Measurements from ENCODE around the gene ATPAF2. TPM values are rescaled to one million over a fixed set of nuclear protein-coding genes. Genes with fewer than 3 reads are reported as not detected.

The ATPAF2 gene
- total RNA-seq, 1 experiment from 2014 or later, result 46.1 TPM

DNA sequence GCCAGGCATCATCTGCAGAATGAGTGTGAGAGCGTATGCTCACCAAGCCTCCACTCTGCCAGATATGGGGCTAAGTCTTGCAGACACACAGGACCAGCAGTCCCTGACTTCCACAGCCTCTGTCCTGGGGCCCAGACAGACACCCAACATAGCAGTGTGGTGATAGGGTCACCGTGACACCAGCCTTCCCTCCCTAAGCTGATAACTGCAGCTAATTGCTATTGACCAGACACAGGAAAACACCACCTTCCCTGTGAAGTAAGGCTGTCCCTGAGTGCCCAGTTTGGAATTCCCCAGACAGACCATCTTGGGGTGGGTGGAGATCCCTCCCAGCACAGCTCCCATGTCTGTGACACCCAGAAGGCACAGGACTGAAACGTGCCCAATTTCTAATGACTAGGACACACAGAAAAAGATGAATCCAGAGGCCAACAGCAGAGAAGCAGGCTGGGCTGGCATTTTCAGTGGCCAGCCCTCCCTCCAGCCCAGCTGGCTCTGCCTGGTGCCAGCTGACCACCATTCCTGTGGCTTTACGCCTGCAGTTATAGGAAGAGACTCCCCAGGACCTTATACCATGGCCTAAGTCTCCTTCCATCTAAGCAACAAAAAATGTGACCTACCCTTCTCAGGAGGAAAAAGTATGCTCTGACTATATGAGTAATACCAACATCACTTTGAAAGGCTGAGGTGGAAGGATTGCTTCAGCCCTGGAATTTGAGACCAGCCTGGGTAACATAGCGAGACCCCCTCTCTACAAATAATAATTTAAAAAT is 30.3 kb downstream of the ATPAF2 start:
- H3K36me3 ChIP-seq (ENCODE audit: control insufficient read depth in 1 of 2, insufficient read depth in 2 of 2, low read length in 2 of 2), result no peaks in the 10 kb centered on the region
- no peak overlapping the region for H3K4me2 ChIP-seq (ENCODE audit: low read length)
- no peak overlapping the region for H3K4me3 ChIP-seq (replicated peaks in 1 of 2; ENCODE audit: low read depth in 1 of 2, low read length in 2 of 2)
- H3K9ac ChIP-seq (ENCODE audit: low read length), result no peak overlapping the region
- no peak for TF ChIP-seq POLR2A (IDR thresholded peaks at IDR 0.05; ENCODE audit: borderline replicate concordance, extremely low read depth, insufficient read depth, insufficient read length)
- TF ChIP-seq CEBPB (IDR thresholded peaks at IDR 0.05; ENCODE audit: low read depth), result no peak
- TF ChIP-seq RAD21 (IDR thresholded peaks at IDR 0.05; ENCODE audit: low read depth), result no peak
- no peak for TF ChIP-seq YY1 (IDR thresholded peaks at IDR 0.05; ENCODE audit: extremely low read depth, insufficient replicate concordance, low read depth, low read length)
- TF ChIP-seq TCF7L2 (IDR thresholded peaks at IDR 0.05; ENCODE audit: borderline replicate concordance, extremely low read depth, insufficient read depth, insufficient read length), result no peak
- no peak for TF ChIP-seq EGR1 (IDR thresholded peaks at IDR 0.05; ENCODE audit: low read depth)
- TF ChIP-seq, protein P1, sequence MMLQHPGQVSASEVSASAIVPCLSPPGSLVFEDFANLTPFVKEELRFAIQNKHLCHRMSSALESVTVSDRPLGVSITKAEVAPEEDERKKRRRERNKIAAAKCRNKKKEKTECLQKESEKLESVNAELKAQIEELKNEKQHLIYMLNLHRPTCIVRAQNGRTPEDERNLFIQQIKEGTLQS (IDR thresholded peaks at IDR 0.05), result no peak
- TF ChIP-seq, protein P2, sequence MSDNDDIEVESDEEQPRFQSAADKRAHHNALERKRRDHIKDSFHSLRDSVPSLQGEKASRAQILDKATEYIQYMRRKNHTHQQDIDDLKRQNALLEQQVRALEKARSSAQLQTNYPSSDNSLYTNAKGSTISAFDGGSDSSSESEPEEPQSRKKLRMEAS (IDR thresholded peaks at IDR 0.05), result no peak
- TF ChIP-seq, protein P3, sequence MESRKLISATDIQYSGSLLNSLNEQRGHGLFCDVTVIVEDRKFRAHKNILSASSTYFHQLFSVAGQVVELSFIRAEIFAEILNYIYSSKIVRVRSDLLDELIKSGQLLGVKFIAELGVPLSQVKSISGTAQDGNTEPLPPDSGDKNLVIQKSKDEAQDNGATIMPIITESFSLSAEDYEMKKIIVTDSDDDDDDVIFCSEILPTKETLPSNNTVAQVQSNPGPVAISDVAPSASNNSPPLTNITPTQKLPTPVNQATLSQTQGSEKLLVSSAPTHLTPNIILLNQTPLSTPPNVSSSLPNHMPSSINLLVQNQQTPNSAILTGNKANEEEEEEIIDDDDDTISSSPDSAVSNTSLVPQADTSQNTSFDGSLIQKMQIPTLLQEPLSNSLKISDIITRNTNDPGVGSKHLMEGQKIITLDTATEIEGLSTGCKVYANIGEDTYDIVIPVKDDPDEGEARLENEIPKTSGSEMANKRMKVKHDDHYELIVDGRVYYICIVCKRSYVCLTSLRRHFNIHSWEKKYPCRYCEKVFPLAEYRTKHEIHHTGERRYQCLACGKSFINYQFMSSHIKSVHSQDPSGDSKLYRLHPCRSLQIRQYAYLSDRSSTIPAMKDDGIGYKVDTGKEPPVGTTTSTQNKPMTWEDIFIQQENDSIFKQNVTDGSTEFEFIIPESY (IDR thresholded peaks at IDR 0.05; ENCODE audit: extremely low read depth, insufficient replicate concordance, low read length), result no peak
- no peak for TF ChIP-seq SIN3A (IDR thresholded peaks at IDR 0.05; ENCODE audit: low read depth)
- TF ChIP-seq, protein P4, sequence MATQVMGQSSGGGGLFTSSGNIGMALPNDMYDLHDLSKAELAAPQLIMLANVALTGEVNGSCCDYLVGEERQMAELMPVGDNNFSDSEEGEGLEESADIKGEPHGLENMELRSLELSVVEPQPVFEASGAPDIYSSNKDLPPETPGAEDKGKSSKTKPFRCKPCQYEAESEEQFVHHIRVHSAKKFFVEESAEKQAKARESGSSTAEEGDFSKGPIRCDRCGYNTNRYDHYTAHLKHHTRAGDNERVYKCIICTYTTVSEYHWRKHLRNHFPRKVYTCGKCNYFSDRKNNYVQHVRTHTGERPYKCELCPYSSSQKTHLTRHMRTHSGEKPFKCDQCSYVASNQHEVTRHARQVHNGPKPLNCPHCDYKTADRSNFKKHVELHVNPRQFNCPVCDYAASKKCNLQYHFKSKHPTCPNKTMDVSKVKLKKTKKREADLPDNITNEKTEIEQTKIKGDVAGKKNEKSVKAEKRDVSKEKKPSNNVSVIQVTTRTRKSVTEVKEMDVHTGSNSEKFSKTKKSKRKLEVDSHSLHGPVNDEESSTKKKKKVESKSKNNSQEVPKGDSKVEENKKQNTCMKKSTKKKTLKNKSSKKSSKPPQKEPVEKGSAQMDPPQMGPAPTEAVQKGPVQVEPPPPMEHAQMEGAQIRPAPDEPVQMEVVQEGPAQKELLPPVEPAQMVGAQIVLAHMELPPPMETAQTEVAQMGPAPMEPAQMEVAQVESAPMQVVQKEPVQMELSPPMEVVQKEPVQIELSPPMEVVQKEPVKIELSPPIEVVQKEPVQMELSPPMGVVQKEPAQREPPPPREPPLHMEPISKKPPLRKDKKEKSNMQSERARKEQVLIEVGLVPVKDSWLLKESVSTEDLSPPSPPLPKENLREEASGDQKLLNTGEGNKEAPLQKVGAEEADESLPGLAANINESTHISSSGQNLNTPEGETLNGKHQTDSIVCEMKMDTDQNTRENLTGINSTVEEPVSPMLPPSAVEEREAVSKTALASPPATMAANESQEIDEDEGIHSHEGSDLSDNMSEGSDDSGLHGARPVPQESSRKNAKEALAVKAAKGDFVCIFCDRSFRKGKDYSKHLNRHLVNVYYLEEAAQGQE (IDR thresholded peaks at IDR 0.05; ENCODE audit: low read depth), result no peak
- TF ChIP-seq EZH2 (IDR thresholded peaks at IDR 0.05), result no peak
- TF ChIP-seq ZNF274 (IDR thresholded peaks at IDR 0.05; ENCODE audit: low read depth, low read length), result no peak
- no peaks in the 10 kb centered on the region for H3K9me3 ChIP-seq (ENCODE audit: control insufficient read depth in 1 of 2, insufficient read depth in 1 of 2, low read depth in 1 of 2, low read length in 2 of 2)
- H4K20me1 ChIP-seq (ENCODE audit: insufficient read depth), result no peaks in the 10 kb centered on the region
- H3K79me2 ChIP-seq (ENCODE audit: insufficient read depth, low read length), result no peaks in the 10 kb centered on the region
- RAD21 ChIA-PET (ENCODE audit: low non-redundant PET in 1 of 2, low total read pairs in 2 of 2, uncharacterized antibody in 2 of 2, unreplicated experiment in 2 of 2), result no interaction called here
- CTCF ChIA-PET, result interaction anchor here (2.1 kb wide), 1 partner anchor 15 kb away, joined by 6 read pairs; no protein-coding TSS in a partner anchor
- no peak for ATAC-seq
- BruUV-seq (replicated peaks), result no TSS peak
- H3K9me2 ChIP-seq (ENCODE audit: insufficient read depth), result no peaks in the 10 kb centered on the region
- no peak overlapping the region for H3K27ac ChIP-seq (ENCODE audit: low read depth, low read length)
- intact Hi-C loops (cut with micrococcal nuclease), result no loop called here
- no peaks in the 10 kb centered on the region for H3K4me1 ChIP-seq (ENCODE audit: control insufficient read depth in 1 of 2, insufficient read depth in 2 of 2, low read length in 2 of 2)
- H2AFZ ChIP-seq (ENCODE audit: low read depth, low read length, poor library complexity, severe bottlenecking), result no peak overlapping the region
- no peaks in the 10 kb centered on the region for H3K27me3 ChIP-seq (ENCODE audit: insufficient read depth, low read length)
- POLR2A ChIA-PET, result no interaction called here
- DNase-seq (ENCODE audit: low read depth, low spot score), result no peak
